ENCODE results near the gene BRAT1.

GRCh38 chr7:2517026-2517425 lies 38.3 kb downstream of the BRAT1 start:
- TF ChIP-seq EZH2 (IDR thresholded peaks at IDR 0.05; ENCODE audit: low read length, missing control alignments) (no peak), CTCF (conservative IDR thresholded peaks at IDR 0.05 in 1 of 2, IDR thresholded peaks at IDR 0.05 in 1 of 2; ENCODE audit: low read depth in 1 of 2, low read length in 2 of 2) (no peak)

Measured in fibroblast of lung (primary cell).